IMR-90 (cell line): ENCODE measurements around the gene ZRANB3. TPM values are rescaled to one million over a fixed set of nuclear protein-coding genes. Genes with fewer than 3 reads are reported as not detected.

Source experiments
- ATAC-seq: fragments of 200-7000 bp; cut with Tn5 transposase; 2 replicates; pipeline ENCODE4 v1.9.1; 2020; ENCODE audit warnings: low read depth, mild to moderate bottlenecking, moderate library complexity
- BruUV-seq: library from RNA; stranded (reverse); fragments of 400-500 nt; replicated peaks from 2 replicates; lab custom pipeline; 2021; lab: Mats Ljungman, UMichigan
- CTCF ChIA-PET: fragments of 300-600 bp; formaldehyde crosslinking; extraction: SDS; loops from one replicate; lab custom pipeline; 2021; ENCODE audit warnings: antibody characterized with exemption; lab: Yijun Ruan, JAX
- POLR2A ChIA-PET: fragments of 300-600 bp; sonication (Branson Sonifier 250); formaldehyde crosslinking; loops from one replicate; lab custom pipeline; 2022; ENCODE audit warnings: antibody characterized with exemption; ENCODE audit not compliant: unreplicated experiment; lab: Charles Lee
- DNase-seq: peaks from one replicate; pipeline ENCODE4 v3.0.0; 2013
- H2AFZ ChIP-seq: replicated peaks from 2 replicates; pipeline ENCODE3; 2013; ENCODE audit warnings: low read length, mild to moderate bottlenecking; ENCODE audit not compliant: poor library complexity
- H2AK5ac ChIP-seq: 2 replicates; pipeline ENCODE4 v1.6.1; 2013; ENCODE audit warnings: low read depth, low read length, inconsistent platforms
- H2AK9ac ChIP-seq: replicated peaks from 2 replicates; pipeline ENCODE3; 2013; ENCODE audit warnings: mild to moderate bottlenecking, low read depth, low read length, moderate library complexity; ENCODE audit not compliant: poor library complexity
- H2BK120ac ChIP-seq: 2 replicates; pipeline ENCODE4 v1.6.1; 2013; ENCODE audit warnings: low read depth, low read length, inconsistent platforms
- H2BK15ac ChIP-seq: 3 replicates; pipeline ENCODE4 v1.6.1; 2013; ENCODE audit warnings: low read depth, low read length, inconsistent platforms
- H2BK20ac ChIP-seq: 2 replicates; pipeline ENCODE4 v1.6.1; 2013; ENCODE audit warnings: low read depth, mild to moderate bottlenecking, inconsistent platforms, low read length, moderate library complexity
- H2BK5ac ChIP-seq: 2 replicates; pipeline ENCODE4 v1.6.1; 2013; ENCODE audit warnings: mild to moderate bottlenecking, low read depth, low read length, inconsistent platforms; ENCODE audit not compliant: poor library complexity, severe bottlenecking
- H3K14ac ChIP-seq: replicated peaks from 2 replicates; pipeline ENCODE4 v1.6.1; 2013; ENCODE audit warnings: low read depth, low read length, inconsistent platforms
- H3K18ac ChIP-seq: 2 replicates; pipeline ENCODE4 v1.6.1; 2013; ENCODE audit warnings: low read depth, low read length, control low read depth
- H3K23ac ChIP-seq: 2 replicates; pipeline ENCODE4 v1.6.1; 2013; ENCODE audit warnings: low read depth, low read length, inconsistent platforms
- H3K27ac ChIP-seq: 2 replicates; pipeline ENCODE4 v1.5.1; 2013; ENCODE audit warnings: mild to moderate bottlenecking, control low read depth, low read length; ENCODE audit not compliant: insufficient read depth
- H3K27me3 ChIP-seq: 2 replicates; pipeline ENCODE4 v1.6.1; 2013; ENCODE audit warnings: low read length; ENCODE audit not compliant: control insufficient read depth, insufficient read depth
- H3K36me3 ChIP-seq: 2 replicates; pipeline ENCODE4 v1.6.1; 2013; ENCODE audit warnings: low read length, mixed read lengths; ENCODE audit not compliant: control insufficient read depth, insufficient read depth
- H3K4ac ChIP-seq: 2 replicates; pipeline ENCODE4 v1.6.1; 2013; ENCODE audit warnings: low read depth, low read length, inconsistent platforms
- H3K4me1 ChIP-seq: 2 replicates; pipeline ENCODE4 v1.6.1; 2013; ENCODE audit warnings: low read length, mixed read lengths; ENCODE audit not compliant: control insufficient read depth, insufficient read depth
- H3K4me2 ChIP-seq: 2 replicates; pipeline ENCODE4 v1.6.1; 2013; ENCODE audit warnings: low read depth, mild to moderate bottlenecking, control low read depth, low read length, moderate library complexity
- H3K4me3 ChIP-seq: 2 replicates; pipeline ENCODE4 v1.5.1; 2013; ENCODE audit warnings: low read depth, mild to moderate bottlenecking, control low read depth, low read length, moderate library complexity; ENCODE audit not compliant: insufficient read depth
- H3K56ac ChIP-seq: 2 replicates; pipeline ENCODE4 v1.6.1; 2013; ENCODE audit warnings: low read length, inconsistent platforms; ENCODE audit not compliant: insufficient read depth; ENCODE audit errors: extremely low read depth
- H3K79me1 ChIP-seq, 2 experiments: 2 replicates each; pipeline ENCODE4 v1.6.1; 2013; ENCODE audit warnings: low read length in 2 of 2, inconsistent platforms in 1 of 2, low read depth in 1 of 2
- H3K9ac ChIP-seq: 2 replicates; pipeline ENCODE4 v1.6.1; 2013; ENCODE audit warnings: low read depth, low read length, control low read depth
- H3K9me1 ChIP-seq: 2 replicates; pipeline ENCODE4 v1.6.1; 2013; ENCODE audit warnings: low read length, inconsistent platforms; ENCODE audit not compliant: insufficient read depth
- H3K9me3 ChIP-seq: 2 replicates; pipeline ENCODE4 v1.6.1; 2013; ENCODE audit warnings: low read length; ENCODE audit not compliant: control insufficient read depth, insufficient read depth
- H4K20me1 ChIP-seq: 2 replicates; pipeline ENCODE4 v1.6.1; 2013; ENCODE audit warnings: low read length, inconsistent platforms; ENCODE audit not compliant: insufficient read depth
- H4K5ac ChIP-seq: 2 replicates; pipeline ENCODE4 v1.6.1; 2013; ENCODE audit warnings: mild to moderate bottlenecking, low read depth, low read length, control low read depth
- H4K8ac ChIP-seq, 2 experiments: 2 replicates each; pipeline ENCODE4 v1.6.1; 2013; ENCODE audit warnings: low read depth in 2 of 2, low read length in 2 of 2, control low read depth in 1 of 2, inconsistent platforms in 1 of 2
- H4K91ac ChIP-seq: 2 replicates; pipeline ENCODE4 v1.6.1; 2013; ENCODE audit warnings: low read depth, low read length, inconsistent platforms; ENCODE audit not compliant: insufficient read depth
- BHLHE40 ChIP-seq: fragments of 150-350 bp; IDR thresholded peaks from 2 replicates; pipeline ENCODE4 v1.6.1; 2016; ENCODE audit warnings: mild to moderate bottlenecking, low read depth, low read length
- CEBPB ChIP-seq: IDR thresholded peaks from 2 replicates; pipeline ENCODE4 v1.6.1; 2012; ENCODE audit warnings: low read depth, low read length, improper control_type of control experiment
- RFX5 ChIP-seq: IDR thresholded peaks from 2 replicates; pipeline ENCODE4 v1.8.0; 2012; ENCODE audit warnings: low read depth, mild to moderate bottlenecking, low read length, moderate library complexity
- dilution Hi-C: fragments of 300-500 bp; cut with HindIII; formaldehyde crosslinking; loops from one replicate; pipeline ENCODE4 v1.14.3; 2018; ENCODE audit warnings: low sequenced_read_pairs; ENCODE audit not compliant: unreplicated experiment
- in situ Hi-C: fragments of 300-500 bp; cut with MboI; formaldehyde crosslinking; loops from 3 replicates; pipeline ENCODE4 v1.14.3; 2019; ENCODE audit warnings: low sequenced_read_pairs, inconsistent platforms, mixed read lengths
- intact Hi-C: fragments of 100-400 bp; cut with micrococcal nuclease; formaldehyde crosslinking; loops from 2 replicates; pipeline ENCODE4 v1.10.0; 2022
- polyA plus RNA-seq, 3 experiments: library from polyadenylated mRNA; depleted of rRNA; stranded (reverse); fragments of >200 nt; gene quantifications; 2 replicates each; pipeline ENCODE4 v1.2.3, GENCODE V29; 2012; ENCODE audit warnings: low replicate concordance in 1 of 3
- total RNA-seq: library from RNA; depleted of rRNA; stranded (reverse); fragments of >200 nt; gene quantifications from 2 replicates; pipeline ENCODE4 v1.2.3, GENCODE V29; 2012

ZRANB3 gene
- total and polyA plus RNA-seq, 2 of the 4 experiments (the other 2 are of a cell fraction), result 3.4 to 9.3 TPM

DNA sequence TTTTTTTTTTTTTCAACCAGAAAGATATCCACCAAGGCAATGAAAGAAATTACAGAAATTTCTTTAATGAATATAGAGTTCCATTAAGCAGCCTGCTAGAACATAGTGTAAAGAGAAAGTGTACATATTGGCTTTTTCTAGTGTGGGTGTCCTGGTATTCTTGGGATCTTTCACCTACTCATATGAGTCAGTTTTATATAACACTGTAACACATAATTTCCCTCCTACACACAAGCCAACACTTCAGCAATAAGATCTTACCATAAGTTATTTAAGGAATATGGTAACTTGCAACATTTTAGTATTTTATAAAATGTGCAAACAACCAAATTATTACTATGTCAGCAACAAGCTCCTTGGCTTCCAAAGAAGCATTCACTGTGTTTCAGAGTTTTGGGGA lies 59.9 kb downstream of the ZRANB3 start:
- H4K20me1 ChIP-seq, result no peaks in the 10 kb centered on the region
- ATAC-seq (no peak), DNase-seq (no peak)
- H3K18ac ChIP-seq, result no peak overlapping the region
- H3K9ac ChIP-seq, result no peak overlapping the region
- in situ Hi-C loops, result no loop called here
- H3K14ac ChIP-seq, result no peak overlapping the region
- H3K4ac ChIP-seq, result no peak overlapping the region
- BruUV-seq, result no TSS peak
- no peak overlapping the region for H4K5ac ChIP-seq
- no peak overlapping the region for H2AFZ ChIP-seq
- H4K8ac ChIP-seq, result no peak overlapping the region
- H3K9me1 ChIP-seq, result no peaks in the 10 kb centered on the region
- H3K27me3 ChIP-seq, result no peaks in the 10 kb centered on the region
- H2BK20ac ChIP-seq, result no peak overlapping the region
- no peak overlapping the region for H3K56ac ChIP-seq
- H3K4me1 ChIP-seq, result no peaks in the 10 kb centered on the region
- no peak overlapping the region for H3K4me3 ChIP-seq
- ChIA-PET POLR2A (no interaction called here), CTCF (interaction anchor here (0.7 to 1.0 kb wide), 2 partner anchors 16 to 467 kb away, joined by 3 read pairs; no protein-coding TSS in a partner anchor)
- no peak overlapping the region for H3K27ac ChIP-seq
- no peak overlapping the region for H4K91ac ChIP-seq
- no peak overlapping the region for H3K4me2 ChIP-seq
- H3K23ac ChIP-seq, result no peak overlapping the region
- H2AK5ac ChIP-seq, result no peak overlapping the region
- no peaks in the 10 kb centered on the region for H3K9me3 ChIP-seq
- no peak overlapping the region for H2AK9ac ChIP-seq
- no peaks in the 10 kb centered on the region for H3K36me3 ChIP-seq
- TF ChIP-seq BHLHE40, result no peak
- TF ChIP-seq CEBPB, result no peak
- no peak for TF ChIP-seq RFX5
- no peak overlapping the region for H2BK15ac ChIP-seq
- dilution Hi-C loops, result no loop called here
- intact Hi-C loops, result loop anchor here (5.0 kb wide), 1 partner anchor 469 kb away; no protein-coding TSS in a partner anchor
- no peak overlapping the region for H2BK5ac ChIP-seq
- no peak overlapping the region for H2BK120ac ChIP-seq
- H3K79me1 ChIP-seq, result no peaks in the 10 kb centered on the region
